Measurements from ENCODE around the gene HMGCS1.

DNA sequence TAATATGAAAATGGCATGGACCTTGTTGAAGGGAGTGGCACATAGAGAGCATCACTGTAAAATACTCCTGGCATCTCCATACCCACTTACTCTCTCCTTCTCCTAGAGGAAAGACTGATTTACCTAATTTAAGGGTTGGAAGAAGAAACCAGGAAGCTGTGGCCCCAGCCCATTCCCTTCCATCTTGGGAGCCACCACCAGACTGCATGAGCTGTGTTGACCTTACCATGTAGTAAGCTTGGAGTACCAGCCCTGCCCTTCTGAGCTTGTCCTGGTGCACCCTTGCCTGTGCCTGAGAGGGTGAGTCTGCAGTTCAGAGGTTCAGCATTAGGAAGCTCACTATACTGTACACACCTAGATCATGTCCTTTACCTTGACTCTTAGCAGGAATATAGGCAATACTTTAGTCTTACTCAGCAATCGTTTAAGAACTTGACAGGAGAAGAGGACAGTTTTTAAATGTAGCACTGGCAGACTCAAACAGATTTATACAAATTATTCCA, 35.7 kb upstream of the HMGCS1 start:
- TF ChIP-seq, protein P1, sequence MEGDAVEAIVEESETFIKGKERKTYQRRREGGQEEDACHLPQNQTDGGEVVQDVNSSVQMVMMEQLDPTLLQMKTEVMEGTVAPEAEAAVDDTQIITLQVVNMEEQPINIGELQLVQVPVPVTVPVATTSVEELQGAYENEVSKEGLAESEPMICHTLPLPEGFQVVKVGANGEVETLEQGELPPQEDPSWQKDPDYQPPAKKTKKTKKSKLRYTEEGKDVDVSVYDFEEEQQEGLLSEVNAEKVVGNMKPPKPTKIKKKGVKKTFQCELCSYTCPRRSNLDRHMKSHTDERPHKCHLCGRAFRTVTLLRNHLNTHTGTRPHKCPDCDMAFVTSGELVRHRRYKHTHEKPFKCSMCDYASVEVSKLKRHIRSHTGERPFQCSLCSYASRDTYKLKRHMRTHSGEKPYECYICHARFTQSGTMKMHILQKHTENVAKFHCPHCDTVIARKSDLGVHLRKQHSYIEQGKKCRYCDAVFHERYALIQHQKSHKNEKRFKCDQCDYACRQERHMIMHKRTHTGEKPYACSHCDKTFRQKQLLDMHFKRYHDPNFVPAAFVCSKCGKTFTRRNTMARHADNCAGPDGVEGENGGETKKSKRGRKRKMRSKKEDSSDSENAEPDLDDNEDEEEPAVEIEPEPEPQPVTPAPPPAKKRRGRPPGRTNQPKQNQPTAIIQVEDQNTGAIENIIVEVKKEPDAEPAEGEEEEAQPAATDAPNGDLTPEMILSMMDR (IDR thresholded peaks at IDR 0.05), result no peak
- no peak for TF ChIP-seq POLR2A (IDR thresholded peaks at IDR 0.05)
- no peak for TF ChIP-seq POLR2AphosphoS5 (IDR thresholded peaks at IDR 0.05; ENCODE audit: insufficient read depth in 1 of 2, low read depth in 1 of 2)

Measured in vagina (tissue), 2 donors.